Measurements from ENCODE around the gene HMBS.
"Not testable (repeated sequence)": the region's sequence is repeated elsewhere in the genome, so short reads cannot be mapped to it uniquely, and the experiment has no call there.

The HMBS gene

GRCh38 chr11:119084663-119085436 is at the start of gene HMBS:
HMBS (plus strand) TSS chr11:119084881; CDS start chr11:119085034, 153 bp downstream.
- peak within 1 kb of the TSS; percentile 91 for H3K4me3 ChIP-seq (ENCODE audit: severe bottlenecking)
- no peaks in the 10 kb centered on the region for H3K27me3 ChIP-seq (ENCODE audit: insufficient read depth, poor library complexity, severe bottlenecking)
- peaks cover 12% of the 10 kb centered on the region for H3K4me1 ChIP-seq (ENCODE audit: insufficient read depth, poor library complexity, severe bottlenecking)
- TF ChIP-seq, protein P1, sequence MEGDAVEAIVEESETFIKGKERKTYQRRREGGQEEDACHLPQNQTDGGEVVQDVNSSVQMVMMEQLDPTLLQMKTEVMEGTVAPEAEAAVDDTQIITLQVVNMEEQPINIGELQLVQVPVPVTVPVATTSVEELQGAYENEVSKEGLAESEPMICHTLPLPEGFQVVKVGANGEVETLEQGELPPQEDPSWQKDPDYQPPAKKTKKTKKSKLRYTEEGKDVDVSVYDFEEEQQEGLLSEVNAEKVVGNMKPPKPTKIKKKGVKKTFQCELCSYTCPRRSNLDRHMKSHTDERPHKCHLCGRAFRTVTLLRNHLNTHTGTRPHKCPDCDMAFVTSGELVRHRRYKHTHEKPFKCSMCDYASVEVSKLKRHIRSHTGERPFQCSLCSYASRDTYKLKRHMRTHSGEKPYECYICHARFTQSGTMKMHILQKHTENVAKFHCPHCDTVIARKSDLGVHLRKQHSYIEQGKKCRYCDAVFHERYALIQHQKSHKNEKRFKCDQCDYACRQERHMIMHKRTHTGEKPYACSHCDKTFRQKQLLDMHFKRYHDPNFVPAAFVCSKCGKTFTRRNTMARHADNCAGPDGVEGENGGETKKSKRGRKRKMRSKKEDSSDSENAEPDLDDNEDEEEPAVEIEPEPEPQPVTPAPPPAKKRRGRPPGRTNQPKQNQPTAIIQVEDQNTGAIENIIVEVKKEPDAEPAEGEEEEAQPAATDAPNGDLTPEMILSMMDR (IDR thresholded peaks at IDR 0.05; ENCODE audit: poor library complexity, severe bottlenecking): no peak
- H3K9me3 ChIP-seq (ENCODE audit: severe bottlenecking): no peaks in the 10 kb centered on the region
- ATAC-seq (ENCODE audit: low read depth) (peak; percentile 86), DNase-seq (ENCODE audit: low spot score) (peak; percentile 86)
- peak within 1 kb of the TSS; percentile 53 for H3K27ac ChIP-seq (ENCODE audit: poor library complexity, severe bottlenecking)
- peaks cover 24% of the 10 kb centered on the region for H3K36me3 ChIP-seq (ENCODE audit: low read depth)

GRCh38 chr11:119038884-119039283 is 45.8 kb upstream of the HMBS start:
- DNase-seq (ENCODE audit: low spot score): no peak
- Histone ChIP-seq H3K9me3 (ENCODE audit: severe bottlenecking) (no peaks in the 10 kb centered on the region), H3K27me3 (ENCODE audit: insufficient read depth, poor library complexity, severe bottlenecking) (no peaks in the 10 kb centered on the region), H3K4me1 (ENCODE audit: insufficient read depth, poor library complexity, severe bottlenecking) (no peaks in the 10 kb centered on the region), H3K36me3 (ENCODE audit: low read depth) (no peaks in the 10 kb centered on the region), H3K27ac (ENCODE audit: poor library complexity, severe bottlenecking) (no peak overlapping the region), H3K4me3 (ENCODE audit: severe bottlenecking) (no peak overlapping the region)
- ATAC-seq (ENCODE audit: low read depth): no peak
- TF ChIP-seq, protein P1 (IDR thresholded peaks at IDR 0.05; ENCODE audit: poor library complexity, severe bottlenecking): no peak

DNA sequence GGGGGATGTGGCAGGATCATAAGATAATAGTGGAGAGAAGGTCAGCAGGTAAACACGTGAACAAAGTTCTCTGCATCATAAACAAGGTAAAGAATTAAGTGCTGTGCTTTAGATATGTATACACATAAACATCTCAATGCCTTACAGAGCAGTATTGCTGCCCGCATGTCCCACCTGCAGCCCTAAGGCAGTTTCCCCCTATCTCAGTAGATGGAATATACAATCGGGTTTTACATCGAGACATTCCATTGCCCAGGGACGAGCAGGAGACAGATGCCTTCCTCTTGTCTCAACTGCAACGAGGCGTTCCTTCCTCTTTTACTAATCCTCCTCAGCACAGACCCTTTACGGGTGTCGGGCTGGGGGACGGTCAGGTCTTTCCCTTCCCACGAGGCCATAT is 45.2 kb upstream of the HMBS start:
- H3K4me3 ChIP-seq (ENCODE audit: severe bottlenecking); H3K9me3 ChIP-seq (ENCODE audit: severe bottlenecking): not testable (repeated sequence)

GRCh38 chr11:119041821-119042514 is 42.7 kb upstream of the HMBS start:
- DNase-seq (ENCODE audit: low spot score) (no peak), ATAC-seq (ENCODE audit: low read depth) (peak; percentile 40; the same call in 2 of the 3 replicates)
- Histone ChIP-seq H3K27me3 (ENCODE audit: insufficient read depth, poor library complexity, severe bottlenecking) (no peaks in the 10 kb centered on the region), H3K4me1 (ENCODE audit: insufficient read depth, poor library complexity, severe bottlenecking) (no peaks in the 10 kb centered on the region), H3K27ac (ENCODE audit: poor library complexity, severe bottlenecking) (no peak overlapping the region), H3K36me3 (ENCODE audit: low read depth) (peaks cover 24% of the 10 kb centered on the region), H3K9me3 (ENCODE audit: severe bottlenecking) (no peaks in the 10 kb centered on the region), H3K4me3 (ENCODE audit: severe bottlenecking) (no peak overlapping the region)
- TF ChIP-seq, protein P1 (IDR thresholded peaks at IDR 0.05; ENCODE audit: poor library complexity, severe bottlenecking): no peak

More for the DNA sequence above, 45.2 kb upstream of the HMBS start:
- not testable (repeated sequence) for H3K36me3 ChIP-seq (ENCODE audit: low read depth); DNase-seq (ENCODE audit: low spot score); ATAC-seq (ENCODE audit: low read depth); H3K4me1 ChIP-seq (ENCODE audit: insufficient read depth, poor library complexity, severe bottlenecking); H3K27ac ChIP-seq (ENCODE audit: poor library complexity, severe bottlenecking); H3K27me3 ChIP-seq (ENCODE audit: insufficient read depth, poor library complexity, severe bottlenecking)

- DNase-seq (ENCODE audit: low spot score): no peak
- Histone ChIP-seq H3K4me1 (ENCODE audit: insufficient read depth, poor library complexity, severe bottlenecking) (no peaks in the 10 kb centered on the region), H3K27ac (ENCODE audit: poor library complexity, severe bottlenecking) (no peak overlapping the region), H3K27me3 (ENCODE audit: insufficient read depth, poor library complexity, severe bottlenecking) (no peaks in the 10 kb centered on the region), H3K4me3 (ENCODE audit: severe bottlenecking) (no peak overlapping the region), H3K36me3 (ENCODE audit: low read depth) (peaks cover 34% of the 10 kb centered on the region), H3K9me3 (ENCODE audit: severe bottlenecking) (no peaks in the 10 kb centered on the region)
- TF ChIP-seq, protein P1 (IDR thresholded peaks at IDR 0.05; ENCODE audit: poor library complexity, severe bottlenecking): no peak
- ATAC-seq (ENCODE audit: low read depth): no peak
Observed at GRCh38 chr11:119042927-119043326, 41.8 kb upstream of the HMBS start.

All from RWPE2 (cell line).